ENCODE measurements around the gene TLE2. TPM values are rescaled to one million over a fixed set of nuclear protein-coding genes. Genes with fewer than 3 reads are reported as not detected.
"Not testable (repeated sequence)": the region's sequence is repeated elsewhere in the genome, so short reads cannot be mapped to it uniquely, and the experiment has no call there.

The TLE2 gene
- polyA plus RNA-seq, 3 donors, result 26.8 to 32.4 (median 27.5) TPM

GRCh38 chr19:3056417-3057088, 27.5 kb upstream of the TLE2 start:
- DNase-seq (ENCODE audit: low read depth in 3 of 3, low spot score in 2 of 3), result no peak

DNA sequence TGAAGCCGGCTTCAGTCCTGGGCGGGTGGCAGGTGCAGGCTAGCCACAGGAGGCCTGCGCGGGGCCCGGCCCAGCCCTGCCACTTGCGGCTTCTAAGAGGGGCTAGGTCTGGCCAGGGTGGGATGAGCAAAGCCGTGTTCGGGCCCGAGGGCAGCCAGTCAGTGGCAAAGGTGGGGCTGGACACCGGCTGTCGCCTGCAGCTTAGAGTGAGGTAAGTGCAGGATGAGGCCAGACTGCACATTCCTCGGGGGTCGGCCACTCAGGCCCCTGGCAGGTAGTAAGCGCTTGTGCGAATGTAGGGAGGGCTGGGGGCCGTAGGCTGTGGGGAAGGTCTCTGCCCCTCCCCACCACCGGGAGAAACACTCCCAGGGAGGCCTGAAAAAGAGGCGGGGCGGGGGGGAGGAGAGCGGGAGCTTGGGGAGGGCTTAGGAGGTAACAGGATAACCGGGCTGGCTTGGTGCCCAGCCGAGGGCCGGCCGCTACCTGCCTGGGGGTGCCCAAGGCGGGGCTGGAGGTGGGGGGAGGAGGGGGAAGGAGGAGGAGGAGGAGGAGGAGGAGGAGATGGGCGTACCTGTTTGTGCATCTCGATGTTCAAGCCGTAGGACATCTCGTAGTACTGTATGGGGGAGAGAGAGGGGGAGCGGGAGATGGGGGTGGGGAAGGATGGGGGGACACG, 26.8 kb upstream of the TLE2 start:
- no peak for DNase-seq (ENCODE audit: low read depth in 3 of 3, low spot score in 2 of 3)

DNA sequence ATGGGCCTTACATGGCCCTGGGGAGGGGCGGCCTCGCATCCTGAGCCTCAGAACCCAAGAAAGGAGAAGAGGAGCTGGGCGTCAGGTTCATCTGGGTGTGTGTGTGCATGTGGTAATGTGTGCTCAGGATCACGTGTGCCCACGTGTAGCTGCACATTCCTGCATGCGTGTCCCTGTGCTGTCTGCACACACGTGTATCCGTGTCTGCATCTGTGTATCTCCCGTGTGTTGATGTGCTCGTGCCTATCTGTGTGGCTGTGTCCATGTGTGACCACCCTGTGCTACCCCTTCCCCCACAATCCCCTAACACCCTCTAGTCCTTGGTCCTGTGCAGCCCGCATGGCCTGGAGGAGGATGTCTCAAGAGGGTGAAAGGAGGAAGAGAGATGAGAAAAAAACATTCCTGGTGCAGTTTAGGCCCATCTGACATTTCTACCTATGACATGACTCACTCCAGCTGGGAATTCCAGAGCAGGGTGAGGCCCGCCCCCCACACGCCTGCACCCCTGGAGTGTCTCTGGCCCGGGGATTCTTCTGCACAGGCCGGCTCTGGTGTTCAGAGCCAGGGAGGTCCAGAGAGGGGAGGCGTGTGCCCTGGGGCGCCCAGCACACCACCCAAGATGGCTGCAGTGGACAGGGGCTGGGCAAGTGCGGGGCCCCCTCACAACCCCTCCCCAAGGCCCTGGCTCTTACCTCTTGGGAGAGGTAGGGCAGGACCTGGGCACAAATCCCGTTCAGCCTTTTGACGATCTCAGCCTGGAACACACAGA, 26.1 kb upstream of the TLE2 start:
- no peak for DNase-seq (ENCODE audit: low read depth in 3 of 3, low spot score in 2 of 3)

- no peak for DNase-seq (ENCODE audit: low read depth in 3 of 3, low spot score in 2 of 3)
These were observed 25.3 kb upstream of the TLE2 start for GRCh38 chr19:3054265-3054971.

DNA sequence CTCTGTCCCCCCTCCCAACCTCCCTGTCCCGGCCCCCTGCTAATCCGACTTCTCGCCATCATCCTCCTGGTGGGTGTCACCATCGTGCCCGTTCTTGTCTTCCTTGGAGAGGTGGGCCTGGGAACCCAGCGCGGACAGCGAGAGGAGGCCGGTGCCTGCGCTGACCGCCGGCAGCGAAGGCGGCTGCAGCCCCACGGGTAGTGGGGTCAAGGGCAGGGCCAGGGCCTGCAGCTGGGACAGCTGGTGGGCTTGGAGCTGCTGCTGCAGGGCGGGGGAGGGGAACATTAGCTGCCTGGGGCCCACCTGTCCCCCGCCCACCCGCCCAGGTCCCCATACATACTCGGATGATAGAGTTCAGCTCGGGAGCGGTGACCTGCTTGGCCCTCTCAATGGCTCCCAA, 24.7 kb upstream of the TLE2 start:
- DNase-seq (ENCODE audit: low read depth in 3 of 3, low spot score in 2 of 3), result no peak

DNA sequence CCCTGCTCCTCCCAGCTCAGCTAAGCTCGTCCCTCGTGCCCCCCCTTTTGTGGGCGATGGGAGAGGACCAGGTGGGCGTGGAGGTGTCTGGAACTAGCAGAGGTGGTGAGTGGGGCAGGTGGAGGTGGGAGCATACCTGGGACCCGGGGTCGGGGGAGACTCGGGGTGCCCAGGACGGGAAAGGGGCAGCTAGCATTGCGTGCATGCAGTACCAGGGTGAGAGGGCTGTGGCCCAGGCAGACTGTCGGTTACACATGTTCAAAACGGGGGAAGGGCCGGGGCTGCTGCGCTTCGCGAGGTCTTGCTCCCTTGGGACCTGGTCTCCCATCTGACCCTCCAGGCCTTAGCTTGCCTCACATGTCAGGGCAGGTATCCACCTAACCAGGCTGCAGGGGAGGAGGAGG, 24.1 kb upstream of the TLE2 start:
- no peak for DNase-seq (ENCODE audit: low read depth in 3 of 3, low spot score in 2 of 3)

GRCh38 chr19:3050016-3050415, 20.9 kb upstream of the TLE2 start:
- not testable (repeated sequence) for DNase-seq (ENCODE audit: low read depth in 3 of 3, low spot score in 2 of 3)

- no peak for DNase-seq (ENCODE audit: low read depth in 3 of 3, low spot score in 2 of 3)
These were observed 20.0 kb upstream of the TLE2 start for GRCh38 chr19:3049089-3049488.

DNA sequence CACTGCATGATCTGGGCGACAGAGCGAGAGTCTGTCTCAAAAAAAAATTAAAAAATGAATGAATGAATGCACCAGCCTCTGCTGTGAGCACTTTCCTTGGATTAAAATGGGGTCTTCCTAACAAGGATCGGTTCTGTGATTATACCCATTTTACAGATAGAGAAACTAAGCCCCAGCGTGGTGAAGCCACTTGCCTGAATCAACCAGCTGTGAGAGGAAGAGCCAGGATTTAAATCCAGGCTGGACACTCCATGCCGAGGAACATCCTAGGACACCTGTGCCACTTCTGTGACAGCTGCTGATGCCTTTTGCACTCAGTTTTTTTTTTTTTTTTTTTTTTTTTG, 19.1 kb upstream of the TLE2 start:
- DNase-seq (ENCODE audit: low read depth in 3 of 3, low spot score in 2 of 3), result no peak

DNA sequence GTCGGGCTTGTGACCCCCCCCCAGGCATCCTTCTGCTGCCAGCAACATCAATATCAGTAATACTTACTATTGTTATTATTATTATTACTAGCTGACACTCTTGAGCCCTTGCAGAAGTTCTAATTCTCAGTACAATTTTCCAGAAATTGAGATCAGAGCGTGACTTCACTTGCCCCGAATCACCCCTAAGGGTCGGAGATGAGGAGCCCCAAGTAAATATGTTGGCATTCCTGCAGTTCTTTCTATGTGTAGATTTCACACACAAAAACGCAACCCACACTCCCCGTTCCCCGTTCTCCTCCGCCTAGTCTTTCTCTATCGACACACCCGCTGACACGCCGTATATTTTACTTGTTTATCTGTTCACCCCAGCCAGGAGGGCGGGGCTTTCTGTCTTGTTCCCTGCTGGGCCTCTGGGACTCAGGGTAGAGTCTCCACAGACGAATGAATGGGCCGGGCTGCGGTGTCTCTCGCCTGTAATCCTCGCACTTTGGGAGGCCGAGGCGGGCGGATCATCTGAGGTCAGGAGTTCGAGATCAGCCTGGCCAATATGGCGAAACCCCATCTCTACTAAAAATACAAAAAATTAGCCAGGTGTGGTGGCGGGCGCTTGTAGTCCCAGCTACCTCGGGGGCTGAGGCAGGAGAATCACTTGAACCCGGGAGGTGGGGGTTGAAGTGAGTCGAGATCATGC, 18.6 kb upstream of the TLE2 start:
- no peak for DNase-seq (ENCODE audit: low read depth in 3 of 3, low spot score in 2 of 3)

DNA sequence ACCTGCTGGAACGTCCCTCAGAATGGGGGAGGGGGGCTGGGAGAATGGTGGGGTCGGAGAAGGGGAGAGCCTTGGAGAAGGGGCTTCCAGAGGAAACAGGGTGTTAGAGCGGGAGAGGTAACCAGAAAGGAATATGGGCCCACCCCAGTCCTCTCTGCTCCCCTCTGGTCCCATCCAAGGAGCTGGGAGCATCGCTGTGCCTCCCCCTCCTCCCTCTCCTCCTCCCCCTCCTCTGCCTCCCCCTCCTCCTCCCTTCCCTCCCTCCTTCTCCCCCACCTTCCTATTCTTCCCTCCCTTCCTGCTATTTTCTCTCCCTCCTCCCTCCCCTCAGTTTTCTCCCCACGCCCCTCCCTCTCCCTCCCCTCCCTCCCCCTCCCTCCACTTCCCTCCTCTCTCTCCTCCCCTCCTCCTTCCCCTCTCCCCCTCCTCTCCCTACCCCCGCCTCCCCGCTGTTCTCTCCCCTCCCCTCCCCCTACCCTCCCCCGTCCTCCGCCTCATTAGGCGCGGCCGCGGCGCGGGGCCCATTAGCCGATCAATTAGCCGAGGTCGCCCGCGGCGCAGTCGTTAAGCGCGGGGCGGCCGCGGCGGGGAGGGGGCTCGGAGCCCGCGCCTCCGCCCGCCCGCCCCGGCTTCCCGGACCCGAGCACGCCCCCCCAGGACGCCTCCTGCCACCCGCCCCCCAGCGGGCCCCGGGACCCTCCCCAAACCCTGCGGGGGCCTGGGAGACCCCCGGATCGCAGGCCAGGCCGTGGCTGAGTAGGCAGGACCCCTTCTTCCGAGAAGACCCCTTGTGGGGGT, 17.8 kb upstream of the TLE2 start:
- DNase-seq (ENCODE audit: low read depth in 3 of 3, low spot score in 2 of 3), result no peak

GRCh38 chr19:3045885-3046697, 17.0 kb upstream of the TLE2 start:
- DNase-seq (ENCODE audit: low read depth in 3 of 3, low spot score in 2 of 3), result no peak

DNA sequence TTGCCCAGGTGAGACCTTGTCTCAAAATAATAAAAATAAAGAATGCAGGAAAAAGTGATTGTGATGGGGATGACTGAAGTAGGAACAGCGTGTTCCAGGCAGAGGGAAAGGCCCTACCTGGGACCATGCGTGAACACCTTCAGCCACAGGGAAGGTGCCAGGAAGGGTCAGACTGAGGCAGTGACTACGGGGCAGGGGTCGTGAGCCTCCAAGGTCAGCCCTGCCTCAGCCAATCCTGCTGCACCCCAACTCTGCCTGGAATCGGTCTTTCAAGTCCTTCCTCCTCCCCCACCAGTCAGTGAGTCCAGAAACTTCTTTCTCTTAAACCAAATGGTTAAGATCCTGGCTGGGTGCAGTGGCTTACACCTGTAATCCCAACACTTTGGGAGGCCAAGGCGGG, 16.1 kb upstream of the TLE2 start:
- DNase-seq (ENCODE audit: low read depth in 3 of 3, low spot score in 2 of 3), result no peak

DNA sequence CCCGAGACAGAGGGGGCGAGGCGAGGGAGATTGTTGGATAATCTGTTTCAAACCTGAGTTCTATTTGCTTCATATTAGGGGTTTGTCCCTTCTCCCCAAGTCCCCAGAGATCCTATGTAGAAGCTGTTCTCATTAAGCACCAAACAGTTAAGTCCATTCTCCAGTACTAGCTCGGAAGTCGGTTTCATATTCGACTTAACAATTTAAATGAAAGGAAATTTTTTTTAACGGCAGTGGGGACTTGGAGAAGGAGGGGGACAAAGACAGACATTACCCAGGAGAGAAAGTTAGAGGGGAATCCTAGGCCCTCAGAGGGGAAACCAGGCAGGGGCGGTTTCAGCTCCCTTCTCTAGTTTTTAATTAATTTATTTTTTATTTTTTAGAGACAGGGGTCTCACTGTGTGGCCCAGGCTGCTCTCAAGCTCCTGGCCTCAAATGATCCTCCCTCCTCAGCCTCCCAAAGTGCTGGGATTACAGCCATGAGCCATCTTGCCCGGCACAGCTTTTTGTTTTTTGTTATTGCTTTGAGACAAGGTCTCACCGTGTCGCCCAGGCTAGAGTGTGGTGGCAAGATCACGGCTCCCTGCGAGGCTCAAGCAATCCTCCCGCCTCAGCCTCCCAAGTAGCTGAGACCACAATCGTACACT, 13.7 kb upstream of the TLE2 start:
- peak in 1 of 3 donors; percentile 40 for DNase-seq (ENCODE audit: low read depth in 3 of 3, low spot score in 2 of 3)

DNA sequence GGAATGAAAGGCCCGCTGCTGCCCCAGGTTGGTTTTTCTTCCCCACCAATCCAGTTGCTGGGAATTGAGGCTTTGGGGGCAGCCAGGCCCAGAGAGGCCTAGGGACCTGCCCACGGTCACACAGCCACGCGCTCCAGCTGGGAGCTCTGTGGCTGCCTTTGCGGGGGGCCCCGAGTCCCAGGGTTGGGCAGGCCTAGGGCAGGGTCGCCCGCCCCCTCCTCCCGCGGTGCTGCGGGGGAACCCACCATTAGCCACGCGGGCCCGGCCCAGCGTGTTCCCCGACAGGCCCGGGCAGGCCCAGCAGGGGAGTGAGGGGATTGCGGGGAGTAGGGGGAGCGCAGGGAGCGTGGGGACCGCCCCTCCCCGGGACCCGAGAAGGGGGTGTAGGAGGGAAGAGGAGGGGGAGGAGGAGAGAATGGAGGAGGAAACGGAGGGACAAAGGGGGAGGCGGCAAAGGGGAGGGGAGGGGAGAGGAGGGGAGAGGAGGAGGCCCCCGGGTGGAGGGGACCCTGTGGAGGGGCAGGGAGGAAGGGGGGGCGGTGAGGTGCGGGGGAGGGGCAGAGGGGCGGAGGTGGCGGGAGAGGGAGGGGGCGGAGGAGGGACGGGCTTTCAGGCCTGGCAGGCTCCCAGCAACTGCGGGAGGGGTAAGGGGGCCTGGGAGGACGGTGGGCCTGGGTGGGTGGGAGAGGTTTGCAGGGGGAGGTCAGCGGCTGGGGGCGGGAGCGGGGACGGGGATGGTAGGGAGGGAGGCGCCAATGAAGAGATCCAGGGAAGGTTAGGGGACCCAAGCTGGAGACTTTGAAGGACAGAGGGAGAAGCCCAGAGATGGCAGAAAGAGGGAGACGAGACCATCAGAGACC, 12.9 kb upstream of the TLE2 start:
- no peak for DNase-seq (ENCODE audit: low read depth in 3 of 3, low spot score in 2 of 3)

- DNase-seq (ENCODE audit: low read depth in 3 of 3, low spot score in 2 of 3), result no peak
These were observed 12.2 kb upstream of the TLE2 start for GRCh38 chr19:3041327-3041726.

DNA sequence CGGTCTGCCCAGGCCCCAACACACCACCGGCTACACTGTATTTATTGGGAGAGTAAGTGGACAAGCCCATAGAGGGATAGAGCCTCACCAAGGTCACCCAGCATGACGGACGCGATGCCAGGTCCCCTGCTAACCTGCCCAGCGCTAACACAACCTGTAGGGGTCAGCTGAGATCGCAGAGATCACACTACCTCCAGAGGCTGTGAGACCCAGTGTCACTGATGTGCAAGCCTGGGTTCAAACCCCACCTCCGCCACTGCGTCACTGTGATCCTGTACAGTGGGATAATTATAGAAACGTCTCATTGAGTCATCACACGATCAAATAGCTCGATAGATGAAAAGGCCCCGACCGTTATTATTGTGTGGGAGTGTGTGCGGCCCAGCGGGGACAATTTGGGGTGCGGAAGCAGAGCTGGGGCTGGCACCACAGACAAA, 10.6 kb upstream of the TLE2 start:
- no peak for DNase-seq (ENCODE audit: low read depth in 3 of 3, low spot score in 2 of 3)

GRCh38 chr19:3039125-3039524, 10.0 kb upstream of the TLE2 start:
- DNase-seq (ENCODE audit: low read depth in 3 of 3, low spot score in 2 of 3), result no peak

All from right renal cortex interstitium (tissue), 3 donors.